NCI-H510A treated with DMSO at 0.1 percent for 48 hours (cell line): ENCODE measurements around the gene OTX1.
"Not testable (repeated sequence)": the region's sequence is repeated elsewhere in the genome, so short reads cannot be mapped to it uniquely, and the experiment has no call there.

Experiments
- DNase-seq: peaks from one replicate; lab custom pipeline; 2025; lab: John Stamatoyannopoulos, UW

Gene OTX1

GRCh38 chr2:63050334-63051041 lies at the start of gene OTX1:
TSS of gene OTX1 (plus strand) at chr2:63050830. CDS start at chr2:63052991, 2,161 bp downstream.
- peak; percentile 92 for DNase-seq

- DNase-seq, result no peak
Measured at GRCh38 chr2:63001576-63001975, 49.1 kb upstream of the OTX1 start.

- DNase-seq, result no peak
Measured at GRCh38 chr2:63003351-63003750, 47.3 kb upstream of the OTX1 start.

GRCh38 chr2:63007813-63008458 lies 42.7 kb upstream of the OTX1 start:
- no peak for DNase-seq

GRCh38 chr2:63008838-63009237 lies 41.8 kb upstream of the OTX1 start:
- no peak for DNase-seq

- DNase-seq, result no peak
Measured at GRCh38 chr2:63009490-63009889, 41.1 kb upstream of the OTX1 start.

GRCh38 chr2:63012541-63012940 lies 38.1 kb upstream of the OTX1 start:
- no peak for DNase-seq

- no peak for DNase-seq
Measured at GRCh38 chr2:63013438-63013837, 37.2 kb upstream of the OTX1 start.

- no peak for DNase-seq
Measured at GRCh38 chr2:63015389-63015788, 35.2 kb upstream of the OTX1 start.

- DNase-seq, result no peak
Measured at GRCh38 chr2:63018439-63018838, 32.2 kb upstream of the OTX1 start.

GRCh38 chr2:63019686-63020085 lies 30.9 kb upstream of the OTX1 start:
- DNase-seq, result not testable (repeated sequence)

- no peak for DNase-seq
Measured at GRCh38 chr2:63023444-63023843, 27.2 kb upstream of the OTX1 start.

GRCh38 chr2:63027220-63027619 lies 23.4 kb upstream of the OTX1 start:
- no peak for DNase-seq

GRCh38 chr2:63029058-63029457 lies 21.6 kb upstream of the OTX1 start:
- no peak for DNase-seq

- no peak for DNase-seq
Measured at GRCh38 chr2:63034526-63034925, 16.1 kb upstream of the OTX1 start.

- DNase-seq, result no peak
Measured at GRCh38 chr2:63035169-63035568, 15.5 kb upstream of the OTX1 start.

- DNase-seq, result no peak
Measured at GRCh38 chr2:63035660-63036059, 15.0 kb upstream of the OTX1 start.

- no peak for DNase-seq
Measured at GRCh38 chr2:63038034-63038433, 12.6 kb upstream of the OTX1 start.

- DNase-seq, result no peak
Measured at GRCh38 chr2:63040586-63040985, 10.0 kb upstream of the OTX1 start.

GRCh38 chr2:63041592-63041991 lies 9.0 kb upstream of the OTX1 start:
- no peak for DNase-seq

GRCh38 chr2:63044362-63045327 lies 6.0 kb upstream of the OTX1 start:
- no peak for DNase-seq

- DNase-seq, result no peak
Measured at GRCh38 chr2:63046552-63046951, 4.1 kb upstream of the OTX1 start.

GRCh38 chr2:63046961-63047320 lies 3.7 kb upstream of the OTX1 start:
- no peak for DNase-seq
